Globus pallidus (tissue), 1 donor: Measurements from ENCODE around the gene CHN2.
"Not testable (repeated sequence)": the region's sequence is repeated elsewhere in the genome, so short reads cannot be mapped to it uniquely, and the experiment has no call there.

Experiments used
- DNase-seq: peaks from one replicate; pipeline ENCODE4 v3.0.0-alpha.2; 2015; ENCODE audit warnings: low spot score

CHN2 gene

DNA sequence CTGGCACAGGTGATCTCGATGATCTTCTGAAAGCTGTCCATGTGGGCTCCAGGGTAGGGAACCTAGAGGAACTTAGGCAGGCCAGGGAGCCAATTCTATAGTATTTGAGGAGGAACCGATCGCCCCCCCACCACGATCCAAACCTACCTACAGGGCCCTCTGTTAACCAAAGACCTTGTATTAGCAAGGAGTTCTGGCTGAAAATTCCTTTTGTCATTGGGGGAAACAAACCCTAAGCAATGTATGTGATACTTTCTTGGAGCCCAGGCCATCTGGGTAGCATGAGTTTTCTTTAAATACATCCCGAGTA is 62.1 kb downstream of the CHN2 start:
- DNase-seq = no peak

DNA sequence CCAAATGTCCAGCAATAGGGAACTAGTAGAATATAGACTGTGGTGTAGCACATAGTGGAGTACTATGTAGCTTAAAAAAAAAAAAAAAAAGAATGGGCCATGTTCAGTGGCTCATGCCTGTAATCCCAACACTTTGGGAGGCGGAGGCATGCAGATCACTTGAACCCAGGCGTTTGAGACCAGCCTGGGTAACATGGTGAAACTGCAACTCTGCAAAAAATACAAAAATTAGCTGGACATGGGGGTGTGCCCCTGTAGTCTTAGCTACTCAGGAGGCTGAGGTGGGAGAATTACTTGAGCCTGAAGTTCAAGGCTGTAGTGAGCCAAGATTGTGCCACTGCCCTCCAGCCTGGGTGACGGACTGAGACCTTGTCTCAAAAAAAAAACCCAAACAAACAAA is 64.4 kb downstream of the CHN2 start:
- DNase-seq = no peak

DNA sequence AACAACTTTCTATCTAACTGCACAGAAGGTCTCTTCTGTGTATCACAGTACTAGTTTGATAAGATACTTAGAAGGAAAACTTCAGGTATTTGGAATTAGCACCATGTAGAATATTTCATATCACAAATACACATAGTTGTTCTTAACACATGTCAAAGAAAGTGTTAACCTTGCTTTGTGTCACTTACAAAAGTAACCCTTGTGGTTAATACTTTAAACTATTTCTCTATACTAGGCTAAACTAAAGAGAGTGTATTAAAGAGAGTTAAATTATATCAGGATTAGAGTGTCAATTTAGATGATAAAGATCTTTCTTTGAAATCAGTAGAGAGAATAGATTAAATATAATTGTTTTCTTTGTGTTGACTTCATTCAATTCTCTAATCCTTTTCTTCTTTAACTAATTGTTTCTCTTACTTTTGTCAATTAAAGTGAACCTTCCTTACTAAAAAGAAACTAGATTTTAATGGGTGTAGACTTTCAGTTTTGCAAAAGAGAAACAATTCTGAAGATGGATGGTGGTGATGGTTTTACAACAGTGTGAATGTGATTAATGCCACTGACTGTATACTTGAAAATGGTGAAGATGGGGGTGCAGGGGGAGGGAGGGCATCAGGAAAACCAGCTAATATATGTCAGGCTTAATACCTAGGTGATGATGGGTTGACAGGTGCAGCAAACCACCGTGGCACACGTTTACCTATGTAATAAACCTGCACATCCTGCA is 67.8 kb downstream of the CHN2 start:
- no peak for DNase-seq

DNA sequence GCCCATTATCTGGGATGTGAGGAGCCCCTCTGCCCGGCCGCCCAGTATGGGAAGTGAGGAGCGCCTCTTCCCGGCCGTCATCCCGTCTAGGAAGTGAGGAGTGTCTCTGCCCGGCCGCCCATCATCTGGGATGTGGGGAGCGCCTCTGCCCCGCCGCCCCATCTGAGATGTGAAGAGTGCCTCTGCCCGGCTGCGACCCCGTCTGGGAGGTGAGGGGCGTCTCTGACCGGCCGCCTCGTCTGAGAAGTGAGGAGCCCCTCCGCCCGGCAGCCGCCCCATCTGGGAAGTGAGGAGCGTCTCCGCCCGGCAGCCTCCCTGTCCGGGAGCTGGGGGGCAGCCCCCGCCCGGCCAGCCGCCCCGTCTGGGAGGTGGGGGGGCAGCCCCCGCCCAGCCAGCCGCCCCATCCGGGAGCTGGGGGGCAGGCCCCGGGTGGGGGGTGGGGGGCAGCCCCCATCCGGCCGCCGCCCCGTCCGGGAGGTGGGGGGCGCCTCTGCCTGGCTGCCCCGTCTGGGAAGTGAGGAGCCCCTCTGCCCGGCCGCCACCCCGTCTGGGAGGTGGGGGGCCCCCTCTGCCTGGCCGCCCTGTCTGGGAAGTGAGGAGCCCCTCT is 69.1 kb downstream of the CHN2 start:
- not testable (repeated sequence) for DNase-seq

DNA sequence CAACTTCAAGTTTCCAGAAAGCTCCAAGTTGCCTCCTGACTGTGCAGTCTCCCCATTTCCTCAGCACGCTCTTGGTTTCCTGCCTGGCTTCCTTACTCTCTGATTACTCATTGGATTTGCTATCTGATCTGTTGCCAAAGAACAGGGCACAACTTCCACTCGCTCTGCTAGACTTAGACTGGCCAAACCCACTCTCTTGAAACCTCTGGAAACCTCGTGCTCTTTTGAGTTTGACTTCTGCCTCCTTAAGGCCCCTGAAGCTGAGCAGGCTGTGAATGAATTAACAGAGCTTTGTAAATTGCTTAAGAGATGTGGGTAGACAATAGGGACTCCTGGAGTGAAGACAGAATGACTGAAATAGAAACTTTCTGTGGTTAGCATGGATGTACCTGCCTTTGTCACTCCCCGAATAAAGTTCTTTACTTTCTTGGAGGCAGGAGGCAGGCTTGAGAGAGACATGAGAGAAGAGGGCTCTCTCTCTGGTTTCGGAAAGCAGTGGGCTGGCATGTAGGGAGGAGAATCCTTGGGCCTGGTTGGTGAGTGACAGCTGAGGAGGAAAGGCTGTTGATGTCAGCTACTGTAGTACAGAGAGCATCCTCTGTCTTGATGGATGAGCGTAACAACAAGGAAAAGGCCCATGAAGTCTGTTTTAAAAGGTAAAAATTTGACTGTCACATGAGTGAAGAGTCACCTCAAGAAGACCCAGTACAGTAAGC is 70.8 kb downstream of the CHN2 start:
- no peak for DNase-seq

DNA sequence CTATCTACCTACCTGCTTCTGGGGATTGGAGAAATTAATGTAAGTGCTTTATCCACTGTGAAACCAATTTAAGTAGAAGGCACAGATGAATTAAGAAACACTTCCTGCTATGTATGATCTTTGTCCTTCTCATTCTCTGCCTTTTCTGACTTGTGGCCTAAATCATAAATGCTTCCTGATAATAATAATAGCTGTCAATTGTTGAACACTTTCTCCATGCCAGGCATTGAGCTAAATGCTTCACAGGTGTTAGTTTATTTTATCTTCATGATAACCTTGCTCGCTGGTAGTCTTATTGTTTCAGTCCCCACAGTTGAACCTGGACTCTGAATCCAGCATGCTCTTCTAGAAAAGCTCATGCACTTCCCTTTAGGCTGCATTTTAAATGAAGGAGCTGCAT is 75.4 kb downstream of the CHN2 start:
- no peak for DNase-seq

DNA sequence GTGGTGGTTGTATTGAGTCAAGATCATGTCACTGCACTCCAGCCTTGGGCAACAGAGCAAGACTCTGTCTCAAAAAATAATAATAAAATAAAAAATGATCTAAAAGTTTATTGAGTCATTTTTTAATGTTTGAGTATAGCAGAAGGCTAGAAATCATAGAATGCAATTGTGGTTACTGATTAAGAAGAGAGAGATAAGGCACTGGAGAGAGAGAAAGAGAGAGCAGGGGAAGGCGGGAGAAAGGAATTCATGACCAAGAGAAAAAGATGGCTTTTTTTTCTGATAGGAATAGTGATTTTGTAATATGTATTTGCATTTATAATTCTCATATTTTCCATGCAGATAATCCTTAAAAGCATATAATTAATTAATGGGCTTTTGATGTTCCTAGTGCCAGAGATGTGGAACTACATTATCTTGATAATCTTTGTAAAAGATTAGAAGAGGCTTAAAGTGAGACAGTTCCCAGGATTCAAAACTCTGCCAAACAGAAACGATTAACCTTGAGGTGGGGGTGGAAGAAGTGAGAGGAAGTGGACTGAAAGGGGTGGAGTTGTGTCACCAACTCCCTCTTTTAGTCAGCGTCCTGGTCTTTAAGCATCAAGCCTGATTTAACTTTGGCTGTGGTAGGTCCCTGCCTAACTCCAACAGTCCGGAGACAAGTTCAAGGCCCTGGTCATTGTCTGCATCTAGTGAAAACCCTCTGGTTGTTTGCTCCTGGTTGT is 76.2 kb downstream of the CHN2 start:
- DNase-seq = no peak

DNA sequence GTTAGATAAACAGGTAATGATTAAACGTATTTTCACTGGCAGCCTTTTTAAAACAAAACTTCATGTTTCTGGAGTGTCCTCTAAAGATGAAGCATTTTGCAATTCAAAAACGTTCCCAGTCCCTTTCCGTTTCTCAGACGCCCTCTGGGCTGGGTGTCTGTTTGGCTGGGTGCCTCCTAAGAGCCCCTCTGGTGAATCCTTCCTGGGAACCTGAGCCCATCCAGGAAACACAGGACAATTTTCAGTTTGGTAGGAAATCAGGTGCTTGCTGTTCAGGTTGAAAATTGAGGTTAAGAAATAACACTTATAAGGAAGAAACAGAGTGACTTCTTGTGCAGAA is 76.7 kb downstream of the CHN2 start:
- DNase-seq = no peak

DNA sequence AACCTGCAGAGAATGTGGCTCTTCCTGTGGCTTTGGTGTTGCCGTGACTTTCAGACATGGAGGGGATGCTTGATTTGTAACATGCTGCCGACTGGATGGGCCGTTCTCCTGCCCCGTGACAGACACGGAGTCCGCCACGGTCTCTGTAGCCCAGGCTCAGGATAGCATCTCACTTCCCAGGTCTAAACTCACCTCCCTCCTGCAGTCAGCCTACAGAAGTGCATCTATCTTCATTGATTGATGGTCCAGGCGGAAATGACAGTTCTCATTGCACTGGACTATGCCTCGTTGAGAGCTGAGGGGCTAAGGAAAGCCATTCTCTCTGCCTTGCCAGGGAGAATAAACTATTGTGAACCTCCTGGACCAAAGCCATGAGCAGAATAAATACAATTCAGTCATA is 77.5 kb downstream of the CHN2 start:
- no peak for DNase-seq

DNA sequence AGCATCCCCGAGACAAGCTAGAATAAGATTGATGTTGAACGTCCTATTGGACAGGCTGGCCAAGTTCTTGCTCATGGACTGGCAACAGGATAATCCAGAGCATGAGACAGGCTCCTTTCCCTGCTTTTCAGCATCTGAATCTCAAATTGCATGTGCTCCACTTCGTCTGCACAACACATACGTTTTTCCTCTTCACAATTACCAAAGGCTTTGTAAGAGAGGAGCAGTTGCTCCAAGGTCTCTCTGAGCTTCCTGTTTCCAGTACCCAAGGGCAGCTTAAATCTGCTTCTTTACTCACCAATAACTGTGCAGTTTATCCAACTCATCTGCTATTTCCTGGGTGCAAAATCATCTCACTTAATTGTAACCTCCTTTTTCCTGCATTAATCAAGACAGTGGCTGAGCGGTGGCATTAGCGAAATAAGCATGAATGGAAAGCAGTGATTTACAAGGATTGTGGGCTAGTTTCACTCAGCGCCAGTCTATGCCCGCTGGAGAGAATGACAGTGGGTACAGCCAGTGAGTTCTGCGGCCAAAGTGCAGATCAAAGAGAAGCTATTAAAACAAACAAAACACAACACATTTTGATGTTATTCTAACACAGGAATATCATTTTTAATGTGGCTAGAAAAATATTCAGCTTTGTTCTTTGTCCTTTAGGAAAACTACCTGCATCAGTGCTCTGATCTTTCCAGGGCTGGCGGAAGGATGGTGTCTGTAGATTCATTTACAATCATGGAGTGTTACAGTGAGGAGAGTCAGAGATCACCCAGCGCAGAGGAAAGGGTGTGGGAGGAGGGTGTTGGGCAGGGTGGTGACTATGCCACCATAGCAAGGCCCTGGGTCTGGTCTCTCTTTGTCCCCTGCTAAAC is 79.8 kb downstream of the CHN2 start:
- peak; percentile 84 for DNase-seq

DNA sequence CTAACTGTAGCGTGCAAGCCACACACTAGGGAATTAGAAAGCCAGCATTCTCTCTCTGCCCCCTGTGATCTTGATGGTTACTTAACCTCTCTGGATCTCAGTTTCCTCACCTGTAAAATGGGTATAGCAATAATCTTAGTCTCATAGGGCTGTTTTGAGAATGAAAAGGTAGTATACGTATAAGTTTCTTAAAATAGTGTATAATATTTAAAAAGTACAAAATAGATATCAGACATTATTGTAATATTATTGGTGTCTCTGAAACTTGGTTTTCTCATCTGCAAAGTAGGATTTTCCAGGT is 80.4 kb downstream of the CHN2 start:
- DNase-seq = no peak

DNA sequence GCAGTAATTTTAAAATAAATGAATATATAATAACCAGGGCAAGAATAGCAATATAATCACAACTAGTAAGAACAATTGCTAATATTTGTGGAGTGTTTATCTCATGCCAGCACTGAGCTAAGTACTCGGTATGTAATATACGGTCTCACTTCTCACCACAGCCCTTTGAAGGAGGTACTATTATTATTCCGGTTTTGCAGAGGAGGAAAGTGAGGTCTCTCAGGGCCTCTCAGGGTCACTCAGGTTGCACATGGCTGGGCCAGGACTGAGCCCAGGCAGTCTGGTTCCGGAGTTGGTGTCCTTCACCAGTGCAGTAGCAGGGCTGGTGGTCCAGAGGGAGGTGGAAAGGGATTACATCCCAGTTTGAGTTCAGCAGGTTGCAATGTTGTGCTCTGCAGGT is 80.9 kb downstream of the CHN2 start:
- no peak for DNase-seq

DNA sequence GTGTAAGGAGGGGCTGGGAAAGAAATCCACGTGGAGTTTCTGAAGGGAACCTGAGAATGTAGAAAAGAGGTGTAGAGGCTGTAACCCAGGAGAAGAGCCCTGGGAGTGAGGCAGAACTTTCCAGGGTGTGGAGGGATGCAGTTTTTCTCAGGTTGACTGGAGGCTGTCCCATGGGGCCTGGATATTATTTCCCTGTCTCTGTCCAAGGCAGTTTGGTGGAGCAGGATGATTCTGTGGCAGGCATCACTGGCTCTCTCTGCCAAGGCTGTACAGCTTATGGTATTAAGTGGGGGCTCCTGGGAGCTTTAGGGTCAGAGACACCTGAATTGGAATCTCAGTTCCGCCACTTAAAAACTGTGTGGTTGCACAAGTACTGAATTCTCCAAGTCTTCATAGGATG is 81.6 kb downstream of the CHN2 start:
- DNase-seq = no peak

DNA sequence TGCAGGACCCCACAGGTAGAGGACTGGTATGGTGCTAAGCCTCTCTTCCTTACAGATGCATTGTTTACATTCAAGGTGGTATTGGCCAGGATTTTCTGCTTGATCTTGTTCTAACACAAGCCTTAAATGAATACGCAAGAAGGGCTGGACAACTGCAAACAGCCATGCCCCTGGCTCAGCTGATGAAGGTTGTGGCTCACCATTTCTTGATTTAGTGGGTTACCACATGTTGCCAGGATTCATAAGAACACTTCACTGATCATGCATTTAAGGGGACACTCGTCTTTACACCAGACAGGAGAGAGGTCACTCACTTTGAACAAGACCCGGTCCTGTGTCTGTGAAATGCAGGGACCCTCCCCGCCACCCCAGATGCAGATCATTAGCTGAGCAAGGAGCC is 82.2 kb downstream of the CHN2 start:
- no peak for DNase-seq

DNA sequence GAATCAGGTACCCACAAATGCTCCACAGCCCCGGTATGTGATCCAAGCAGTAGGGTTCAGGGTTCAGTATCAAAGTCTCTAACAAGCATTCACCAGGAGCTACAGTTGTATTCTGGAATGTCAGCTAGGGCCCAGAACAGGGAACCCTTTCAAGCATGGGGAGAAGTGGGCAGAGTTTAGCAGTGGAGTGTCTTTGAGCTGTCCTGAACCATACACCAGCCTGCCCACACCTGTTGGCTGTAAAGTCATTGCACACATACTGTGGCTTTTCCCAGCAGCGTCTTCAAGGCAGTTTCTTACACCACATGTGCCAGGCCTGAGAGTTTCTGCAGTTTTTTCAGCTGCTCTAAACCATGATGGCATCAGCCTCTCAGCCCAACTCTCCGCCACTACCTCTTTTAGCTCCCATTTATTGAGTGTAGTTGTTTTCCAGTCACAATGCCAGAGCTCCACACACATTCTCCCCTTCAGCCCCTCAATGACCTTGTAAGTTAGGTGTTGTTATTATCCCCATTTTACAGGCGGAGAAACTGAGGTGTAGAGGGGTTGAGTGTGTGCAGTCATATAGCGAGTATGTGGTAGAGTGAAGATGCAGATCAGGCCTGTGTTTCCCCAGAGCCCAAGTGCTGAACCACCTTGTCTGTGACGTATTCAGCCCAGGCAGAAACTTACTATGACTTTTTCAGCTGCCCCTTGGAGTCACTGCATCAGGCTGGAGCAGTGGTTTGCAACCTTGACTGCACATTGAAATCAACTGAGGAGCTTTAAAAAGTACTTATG is 83.1 kb downstream of the CHN2 start:
- DNase-seq = no peak

DNA sequence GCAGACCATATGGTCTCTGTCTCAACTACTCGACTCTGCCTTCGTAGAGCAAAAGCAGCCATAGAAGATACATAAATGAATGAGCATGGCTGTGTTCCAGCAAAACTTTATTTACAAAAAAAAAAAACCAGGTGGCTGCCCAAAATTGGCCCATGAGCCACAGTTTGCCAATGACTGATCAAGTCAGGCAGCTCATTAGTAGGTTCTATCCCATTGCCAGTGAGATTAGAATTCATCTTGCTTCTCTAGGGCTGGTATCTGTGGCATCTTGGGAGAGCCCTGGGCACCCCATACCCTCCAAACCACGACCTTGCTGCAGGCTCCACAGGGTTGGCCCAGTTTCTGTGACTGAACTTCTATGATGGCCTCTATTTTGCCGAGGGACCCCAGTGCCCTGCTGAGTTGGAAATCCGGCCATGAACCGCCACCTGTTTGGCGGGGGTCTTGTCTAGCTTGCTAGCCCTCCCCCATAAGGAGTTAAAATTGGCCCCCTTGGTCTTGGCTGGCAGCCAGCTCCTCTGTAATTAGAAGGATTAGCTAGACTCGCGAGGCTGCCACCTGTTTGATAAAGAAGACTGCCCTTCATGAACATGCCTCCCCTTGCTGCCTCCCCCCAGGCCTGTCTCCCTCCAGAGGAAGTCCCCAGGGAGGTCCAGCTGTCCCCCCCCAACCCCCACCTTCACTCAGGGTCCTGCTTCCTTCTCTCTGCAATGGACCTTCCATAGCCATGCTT is 83.9 kb downstream of the CHN2 start:
- DNase-seq = no peak

DNA sequence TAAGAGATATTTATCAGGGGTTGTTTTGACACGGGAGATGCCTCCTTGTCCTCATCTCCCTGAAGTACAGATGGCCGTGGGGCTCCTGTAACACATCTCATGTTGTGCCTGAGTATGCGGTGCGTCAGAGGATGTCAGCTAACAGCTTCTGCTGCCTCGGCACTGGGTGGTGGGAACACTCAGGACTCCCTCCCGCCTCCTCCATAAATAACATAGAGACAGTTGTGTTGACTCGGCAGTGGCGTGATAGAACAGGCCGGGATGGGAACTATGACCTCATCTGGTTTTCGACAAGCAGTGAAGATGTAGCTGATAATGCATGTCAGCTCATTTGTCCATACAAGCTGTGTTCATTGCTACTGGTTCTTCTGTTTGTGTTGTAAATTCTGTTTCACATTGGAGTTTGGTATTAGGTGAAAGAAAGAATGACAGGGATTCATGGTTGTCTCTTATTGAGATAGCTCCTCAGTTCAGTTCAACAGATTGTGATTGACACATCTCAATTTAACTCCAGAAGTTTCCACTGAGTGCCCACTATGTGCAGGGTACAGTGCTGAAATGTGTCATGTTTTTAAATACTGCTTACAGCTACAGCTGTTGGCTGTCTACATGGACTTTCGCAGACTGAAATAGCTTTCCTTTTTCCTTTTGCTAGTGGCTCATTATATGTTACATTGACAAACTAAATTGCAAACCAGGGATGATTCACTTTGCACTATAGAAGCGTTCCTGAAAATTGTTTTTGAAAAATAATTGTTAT is 87.4 kb downstream of the CHN2 start:
- DNase-seq = peak; percentile 78

DNA sequence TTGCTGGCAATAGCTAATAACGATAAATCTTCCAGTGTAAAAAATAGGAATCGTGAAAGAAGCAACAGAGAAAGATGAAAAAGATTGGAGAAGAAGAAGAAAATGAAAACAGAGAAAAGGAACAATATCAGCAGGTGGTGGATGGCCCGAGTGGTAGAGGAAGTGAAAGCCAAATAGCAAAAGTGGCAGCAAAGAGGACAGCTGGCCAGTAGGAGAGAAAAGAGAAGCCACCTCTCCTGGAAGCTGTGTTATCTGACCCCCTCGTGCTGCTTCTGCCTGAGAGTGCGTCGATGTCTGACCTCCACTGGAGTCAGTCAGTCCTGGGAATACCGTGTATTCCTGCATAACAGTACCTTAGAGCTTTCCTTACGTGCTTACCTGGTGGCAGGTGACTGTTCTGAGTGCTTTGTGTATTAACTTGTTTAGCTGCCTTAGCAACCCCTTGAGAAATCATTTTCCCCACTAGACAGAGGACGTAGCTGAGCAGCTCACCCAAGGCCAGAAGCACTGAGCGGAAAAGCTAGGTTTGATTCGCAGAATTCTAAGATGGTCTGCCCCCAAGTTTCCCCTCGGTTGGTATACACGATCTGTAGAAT is 88.3 kb downstream of the CHN2 start:
- DNase-seq = no peak

DNA sequence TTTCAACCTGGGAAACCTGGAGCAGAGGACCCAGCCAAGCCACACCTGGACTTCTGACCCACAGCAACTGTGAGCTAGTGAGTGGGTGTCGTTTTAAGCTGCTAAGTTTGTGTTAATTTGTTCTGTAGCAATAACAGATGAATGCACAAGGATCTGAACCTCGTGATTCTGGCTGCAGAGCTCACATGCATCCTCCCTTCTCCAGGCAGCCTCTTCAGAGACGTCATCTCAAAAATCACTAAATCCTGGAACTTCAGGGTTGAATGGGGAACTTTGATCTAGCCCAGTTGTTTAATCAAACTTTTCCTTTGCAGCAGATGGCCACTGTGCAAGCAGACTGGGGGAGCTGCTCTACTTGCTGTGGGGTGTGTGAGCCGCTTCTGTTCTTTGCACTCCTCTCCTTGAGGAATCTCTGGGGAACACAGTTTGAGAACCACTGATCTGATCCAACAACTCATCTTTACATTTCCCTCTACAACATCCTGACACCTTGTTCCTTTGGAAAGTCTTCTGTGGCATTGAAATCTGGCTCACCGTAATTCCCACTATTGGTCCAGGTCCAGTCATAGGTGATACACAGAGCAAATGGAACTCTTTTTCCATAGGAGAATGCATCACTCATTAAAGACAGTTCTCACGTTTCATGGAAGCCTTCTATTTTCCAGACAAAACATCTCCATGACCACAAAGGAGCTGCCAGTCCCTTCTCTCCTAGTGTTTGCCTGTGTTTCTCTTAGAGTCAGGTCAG is 90.3 kb downstream of the CHN2 start:
- no peak for DNase-seq
